ENCODE measurements around the gene ZFYVE21. TPM values are rescaled to one million over a fixed set of nuclear protein-coding genes. Genes with fewer than 3 reads are reported as not detected.
A peak's percentile ranks its signal among the peaks of the same experiment; 100 is the strongest.

ZFYVE21 gene
- total RNA-seq, 1 donor from 2014 or later: 68.6 TPM

- no peak for TF ChIP-seq CTCF (IDR thresholded peaks at IDR 0.05)
- Mint-ChIP-seq H3K4me1 (ENCODE audit: low read depth) (peaks cover 27% of the 10 kb centered on the region), H3K36me3 (ENCODE audit: low read depth) (peaks cover 15% of the 10 kb centered on the region), H3K27me3 (ENCODE audit: low read depth) (no peaks in the 10 kb centered on the region), H3K9me3 (ENCODE audit: low read depth) (no peaks in the 10 kb centered on the region), H3K27ac (ENCODE audit: unreplicated experiment) (no peak overlapping the region), H3K4me3 (ENCODE audit: unreplicated experiment) (no peak overlapping the region)
- DNase-seq (ENCODE audit: low spot score): peak; percentile 86
These were observed 11.8 kb downstream of the ZFYVE21 start for GRCh38 chr14:103727313-103727980.

GRCh38 chr14:103728141-103728540, 12.5 kb downstream of the ZFYVE21 start:
- Mint-ChIP-seq H3K27me3 (ENCODE audit: low read depth) (no peaks in the 10 kb centered on the region), H3K27ac (ENCODE audit: unreplicated experiment) (peak overlapping the region; percentile 32), H3K4me1 (ENCODE audit: low read depth) (peaks cover 22% of the 10 kb centered on the region), H3K4me3 (ENCODE audit: unreplicated experiment) (no peak overlapping the region), H3K36me3 (ENCODE audit: low read depth) (peaks cover 19% of the 10 kb centered on the region), H3K9me3 (ENCODE audit: low read depth) (no peaks in the 10 kb centered on the region)
- no peak for TF ChIP-seq CTCF (IDR thresholded peaks at IDR 0.05)
- no peak for DNase-seq (ENCODE audit: low spot score)

GRCh38 chr14:103728721-103729120, 13.1 kb downstream of the ZFYVE21 start:
- Mint-ChIP-seq H3K9me3 (ENCODE audit: low read depth) (no peaks in the 10 kb centered on the region), H3K36me3 (ENCODE audit: low read depth) (peaks cover 21% of the 10 kb centered on the region), H3K27ac (ENCODE audit: unreplicated experiment) (no peak overlapping the region), H3K4me1 (ENCODE audit: low read depth) (peaks cover 16% of the 10 kb centered on the region), H3K27me3 (ENCODE audit: low read depth) (no peaks in the 10 kb centered on the region), H3K4me3 (ENCODE audit: unreplicated experiment) (no peak overlapping the region)
- no peak for TF ChIP-seq CTCF (IDR thresholded peaks at IDR 0.05)
- no peak for DNase-seq (ENCODE audit: low spot score)

- peaks cover 5% of the 10 kb centered on the region for H3K4me1 Mint-ChIP-seq (ENCODE audit: low read depth)
- no peak for DNase-seq (ENCODE audit: low spot score)
- H3K27me3 Mint-ChIP-seq (ENCODE audit: low read depth): no peaks in the 10 kb centered on the region
- H3K36me3 Mint-ChIP-seq (ENCODE audit: low read depth): peaks cover 22% of the 10 kb centered on the region
- H3K9me3 Mint-ChIP-seq (ENCODE audit: low read depth): no peaks in the 10 kb centered on the region
- TF ChIP-seq CTCF (IDR thresholded peaks at IDR 0.05): no peak
- no peak overlapping the region for H3K4me3 Mint-ChIP-seq (ENCODE audit: unreplicated experiment)
- no peak overlapping the region for H3K27ac Mint-ChIP-seq (ENCODE audit: unreplicated experiment)
These were observed 14.2 kb downstream of the ZFYVE21 start for GRCh38 chr14:103729496-103730448.

- peak; percentile 20 for TF ChIP-seq CTCF (IDR thresholded peaks at IDR 0.05)
- H3K27ac Mint-ChIP-seq (ENCODE audit: unreplicated experiment): no peak overlapping the region
- H3K36me3 Mint-ChIP-seq (ENCODE audit: low read depth): peaks cover 22% of the 10 kb centered on the region
- H3K4me1 Mint-ChIP-seq (ENCODE audit: low read depth): peaks cover under 1% of the 10 kb centered on the region
- no peak for DNase-seq (ENCODE audit: low spot score)
- no peaks in the 10 kb centered on the region for H3K9me3 Mint-ChIP-seq (ENCODE audit: low read depth)
- H3K4me3 Mint-ChIP-seq (ENCODE audit: unreplicated experiment): no peak overlapping the region
- no peaks in the 10 kb centered on the region for H3K27me3 Mint-ChIP-seq (ENCODE audit: low read depth)
These were observed 15.0 kb downstream of the ZFYVE21 start for GRCh38 chr14:103730490-103731035.

Measured in chondrocyte (in vitro differentiated cells).